Amniotic epithelial cell (primary cell): ENCODE measurements around the gene FAM221B.
A peak's percentile ranks its signal among the peaks of the same experiment; 100 is the strongest.

Experiments used
- DNase-seq: peaks from one replicate; pipeline ENCODE4 v3.0.0-alpha.2; 2010; ENCODE audit warnings: low read depth

The FAM221B gene

GRCh38 chr9:35847792-35848572 is 19.4 kb upstream of the FAM221B start:
- DNase-seq = peak; percentile 94

- DNase-seq = no peak
These were observed 17.6 kb upstream of the FAM221B start for GRCh38 chr9:35845824-35846771.

GRCh38 chr9:35844628-35845270 is 16.2 kb upstream of the FAM221B start:
- DNase-seq = peak; percentile 78

- DNase-seq = no peak
These were observed 14.3 kb upstream of the FAM221B start for GRCh38 chr9:35842795-35843194.

GRCh38 chr9:35842020-35842745 is 13.7 kb upstream of the FAM221B start:
- DNase-seq = no peak

- no peak for DNase-seq
These were observed 13.0 kb upstream of the FAM221B start for GRCh38 chr9:35841645-35841900.

- DNase-seq = no peak
These were observed 12.5 kb upstream of the FAM221B start for GRCh38 chr9:35840881-35841644.

GRCh38 chr9:35839926-35840325 is 11.4 kb upstream of the FAM221B start:
- DNase-seq = no peak

GRCh38 chr9:35836595-35836994 is 8.1 kb upstream of the FAM221B start:
- no peak for DNase-seq

- no peak for DNase-seq
These were observed 7.2 kb upstream of the FAM221B start for GRCh38 chr9:35835766-35836165.

- DNase-seq = no peak
These were observed 6.7 kb upstream of the FAM221B start for GRCh38 chr9:35835216-35835632.

GRCh38 chr9:35834260-35835215 is 6.0 kb upstream of the FAM221B start:
- no peak for DNase-seq

- no peak for DNase-seq
These were observed 4.3 kb upstream of the FAM221B start for GRCh38 chr9:35832814-35833213.

GRCh38 chr9:35831040-35831439 is 2.5 kb upstream of the FAM221B start:
- no peak for DNase-seq

GRCh38 chr9:35829764-35830096 is 1.2 kb upstream of the FAM221B start:
- no peak for DNase-seq

- peak; percentile 84 for DNase-seq
These were observed 692 bp upstream of the FAM221B start, which contains the start of gene TMEM8B for GRCh38 chr9:35829084-35829763. Gene TMEM8B, plus strand, starts transcription at chr9:35829228. Its CDS starts 220 bp downstream, at chr9:35829448.

- DNase-seq = peak; percentile 84
These were observed 1.0 kb downstream of the FAM221B start for GRCh38 chr9:35827486-35827885.

- DNase-seq = peak; percentile 71
These were observed 2.3 kb downstream of the FAM221B start for GRCh38 chr9:35826071-35826701.

GRCh38 chr9:35822926-35823325 is 5.6 kb downstream of the FAM221B start:
- DNase-seq = no peak
